HG03175 (cell line): Measurements from ENCODE around the gene HNRNPAB.
"Not testable (repeated sequence)": the region's sequence is repeated elsewhere in the genome, so short reads cannot be mapped to it uniquely, and the experiment has no call there.

ENCODE experiments used
- ATAC-seq: cut with Tn5 transposase; IDR thresholded peaks from one replicate; pipeline ENCODE4 v1.9.1; 2021; ENCODE audit warnings: mild to moderate bottlenecking, moderate library complexity; ENCODE audit not compliant: unreplicated experiment

HNRNPAB gene

GRCh38 chr5:178228609-178229008 is 24.3 kb downstream of the HNRNPAB start:
- no peak for ATAC-seq

- not testable (repeated sequence) for ATAC-seq
Observed at GRCh38 chr5:178229111-178229510, 24.8 kb downstream of the HNRNPAB start.

GRCh38 chr5:178229861-178230260 is 25.5 kb downstream of the HNRNPAB start:
- no peak for ATAC-seq

GRCh38 chr5:178230879-178231538 is 26.7 kb downstream of the HNRNPAB start:
- no peak for ATAC-seq

GRCh38 chr5:178231539-178232123 is 27.3 kb downstream of the HNRNPAB start:
- ATAC-seq = peak; percentile 8

GRCh38 chr5:178232124-178232919 is 28.0 kb downstream of the HNRNPAB start, which contains the start of gene PHYKPL:
Gene PHYKPL, minus strand, starts transcription at chr5:178232802. Its CDS starts 252 bp downstream, at chr5:178232550.
- ATAC-seq = peak; percentile 66

GRCh38 chr5:178232920-178233429 is 28.6 kb downstream of the HNRNPAB start:
- peak; percentile 18 for ATAC-seq

- no peak for ATAC-seq
Observed at GRCh38 chr5:178234121-178234749, 29.9 kb downstream of the HNRNPAB start.

GRCh38 chr5:178234750-178235587 is 30.6 kb downstream of the HNRNPAB start:
- ATAC-seq = no peak

GRCh38 chr5:178235588-178235974 is 31.2 kb downstream of the HNRNPAB start:
- ATAC-seq = no peak

- ATAC-seq = no peak
Observed at GRCh38 chr5:178236126-178236525, 31.8 kb downstream of the HNRNPAB start.

GRCh38 chr5:178236679-178237078 is 32.3 kb downstream of the HNRNPAB start:
- no peak for ATAC-seq

- ATAC-seq = no peak
Observed at GRCh38 chr5:178237431-178238312, 33.3 kb downstream of the HNRNPAB start.

- no peak for ATAC-seq
Observed at GRCh38 chr5:178238313-178238635, 33.9 kb downstream of the HNRNPAB start.

- no peak for ATAC-seq
Observed at GRCh38 chr5:178238711-178239592, 34.6 kb downstream of the HNRNPAB start.

GRCh38 chr5:178239626-178240301 is 35.4 kb downstream of the HNRNPAB start:
- not testable (repeated sequence) for ATAC-seq

- no peak for ATAC-seq
Observed at GRCh38 chr5:178240341-178240741, 36.0 kb downstream of the HNRNPAB start.

- ATAC-seq = no peak
Observed at GRCh38 chr5:178240766-178241165, 36.4 kb downstream of the HNRNPAB start.
